ENCODE results near the gene PEF1.
A peak's percentile ranks its signal among the peaks of the same experiment; 100 is the strongest.

Gene PEF1

GRCh38 chr1:31643976-31644559 is 608 bp downstream of the PEF1 start:
- in situ Hi-C loops (cut with MboI; ENCODE audit: low sequenced_read_pairs), result no loop called here
- Histone ChIP-seq H3K4me1 (peaks cover 16% of the 10 kb centered on the region), H3K27me3 (ENCODE audit: low read depth) (no peaks in the 10 kb centered on the region), H3K9me3 (no peaks in the 10 kb centered on the region), H3K36me3 (replicated peaks) (peaks cover 4% of the 10 kb centered on the region), H3K4me3 (peak overlapping the region; percentile 95)
- no peak for DNase-seq (ENCODE audit: low spot score in 2 of 2)

- Histone ChIP-seq H3K4me3 (no peak overlapping the region), H3K9me3 (no peaks in the 10 kb centered on the region), H3K4me1 (peaks cover 16% of the 10 kb centered on the region), H3K36me3 (replicated peaks) (peaks cover 4% of the 10 kb centered on the region), H3K27me3 (ENCODE audit: low read depth) (no peaks in the 10 kb centered on the region)
- in situ Hi-C loops (cut with MboI; ENCODE audit: low sequenced_read_pairs), result no loop called here
- no peak for DNase-seq (ENCODE audit: low spot score in 2 of 2)
Observed at GRCh38 chr1:31642897-31643296, 1.8 kb downstream of the PEF1 start.

GRCh38 chr1:31642366-31642765 is 2.3 kb downstream of the PEF1 start:
- H3K9me3 ChIP-seq, result no peaks in the 10 kb centered on the region
- H3K4me1 ChIP-seq, result peaks cover 16% of the 10 kb centered on the region
- in situ Hi-C loops (cut with MboI; ENCODE audit: low sequenced_read_pairs), result no loop called here
- no peaks in the 10 kb centered on the region for H3K27me3 ChIP-seq (ENCODE audit: low read depth)
- H3K36me3 ChIP-seq (replicated peaks), result peaks cover 4% of the 10 kb centered on the region
- no peak for DNase-seq (ENCODE audit: low spot score in 2 of 2)
- H3K4me3 ChIP-seq, result no peak overlapping the region

GRCh38 chr1:31640964-31641363 is 3.7 kb downstream of the PEF1 start:
- H3K4me1 ChIP-seq, result peaks cover 16% of the 10 kb centered on the region
- in situ Hi-C loops (cut with MboI; ENCODE audit: low sequenced_read_pairs), result no loop called here
- no peak overlapping the region for H3K4me3 ChIP-seq
- H3K9me3 ChIP-seq, result no peaks in the 10 kb centered on the region
- no peaks in the 10 kb centered on the region for H3K27me3 ChIP-seq (ENCODE audit: low read depth)
- no peak for DNase-seq (ENCODE audit: low spot score in 2 of 2)
- H3K36me3 ChIP-seq (replicated peaks), result peaks cover 4% of the 10 kb centered on the region

DNA sequence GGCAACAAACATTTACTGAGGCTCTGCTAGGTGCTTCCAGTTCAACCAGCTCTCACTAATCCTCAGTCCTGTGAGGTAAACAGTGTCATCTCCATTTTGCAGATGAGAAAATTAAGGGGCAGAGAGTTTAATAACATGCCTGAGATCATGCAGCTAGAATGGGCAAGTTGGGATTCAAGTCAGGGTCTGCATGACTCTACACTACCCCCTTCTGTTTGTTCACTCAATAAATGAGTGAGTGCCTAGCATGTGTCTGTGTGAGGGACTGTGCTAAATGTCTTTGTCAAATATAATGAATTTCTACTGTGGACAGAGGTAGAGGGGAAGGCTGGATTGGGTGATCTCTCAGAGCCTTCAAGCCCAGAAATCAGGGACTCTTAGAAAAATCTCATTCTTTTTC is 4.5 kb downstream of the PEF1 start:
- DNase-seq (ENCODE audit: low spot score in 2 of 2), result no peak
- in situ Hi-C loops (cut with MboI; ENCODE audit: low sequenced_read_pairs), result no loop called here
- H3K36me3 ChIP-seq (replicated peaks), result peaks cover 4% of the 10 kb centered on the region
- H3K4me1 ChIP-seq, result peaks cover 12% of the 10 kb centered on the region
- H3K27me3 ChIP-seq (ENCODE audit: low read depth), result no peaks in the 10 kb centered on the region
- H3K4me3 ChIP-seq, result no peak overlapping the region
- no peaks in the 10 kb centered on the region for H3K9me3 ChIP-seq

GRCh38 chr1:31639543-31639942 is 5.1 kb downstream of the PEF1 start:
- H3K36me3 ChIP-seq (replicated peaks), result peaks cover 4% of the 10 kb centered on the region
- H3K4me1 ChIP-seq, result peaks cover 12% of the 10 kb centered on the region
- in situ Hi-C loops (cut with MboI; ENCODE audit: low sequenced_read_pairs), result no loop called here
- H3K9me3 ChIP-seq, result no peaks in the 10 kb centered on the region
- no peak for DNase-seq (ENCODE audit: low spot score in 2 of 2)
- no peaks in the 10 kb centered on the region for H3K27me3 ChIP-seq (ENCODE audit: low read depth)
- H3K4me3 ChIP-seq, result no peak overlapping the region

GRCh38 chr1:31637915-31638673 is 6.6 kb downstream of the PEF1 start:
- H3K4me3 ChIP-seq, result no peak overlapping the region
- in situ Hi-C loops (cut with MboI; ENCODE audit: low sequenced_read_pairs), result no loop called here

GRCh38 chr1:31633117-31633516 is 11.6 kb downstream of the PEF1 start:
- Histone ChIP-seq H3K4me1 (no peaks in the 10 kb centered on the region), H3K27me3 (ENCODE audit: low read depth) (no peaks in the 10 kb centered on the region), H3K4me3 (no peak overlapping the region), H3K36me3 (replicated peaks) (peaks cover 43% of the 10 kb centered on the region), H3K9me3 (no peaks in the 10 kb centered on the region)
- peak in 1 of 2 experiments; percentile 68 for DNase-seq (ENCODE audit: low spot score in 2 of 2)
- in situ Hi-C loops (cut with MboI; ENCODE audit: low sequenced_read_pairs), result no loop called here

More at GRCh38 chr1:31637915-31638673, 6.6 kb downstream of the PEF1 start:
- H3K4me1 ChIP-seq, result peaks cover 3% of the 10 kb centered on the region; the same call in 1 of the 2 replicates
- H3K27me3 ChIP-seq (ENCODE audit: low read depth), result no peaks in the 10 kb centered on the region
- no peak for DNase-seq (ENCODE audit: low spot score in 2 of 2)
- H3K9me3 ChIP-seq, result no peaks in the 10 kb centered on the region
- H3K36me3 ChIP-seq (replicated peaks), result peaks cover 8% of the 10 kb centered on the region

DNA sequence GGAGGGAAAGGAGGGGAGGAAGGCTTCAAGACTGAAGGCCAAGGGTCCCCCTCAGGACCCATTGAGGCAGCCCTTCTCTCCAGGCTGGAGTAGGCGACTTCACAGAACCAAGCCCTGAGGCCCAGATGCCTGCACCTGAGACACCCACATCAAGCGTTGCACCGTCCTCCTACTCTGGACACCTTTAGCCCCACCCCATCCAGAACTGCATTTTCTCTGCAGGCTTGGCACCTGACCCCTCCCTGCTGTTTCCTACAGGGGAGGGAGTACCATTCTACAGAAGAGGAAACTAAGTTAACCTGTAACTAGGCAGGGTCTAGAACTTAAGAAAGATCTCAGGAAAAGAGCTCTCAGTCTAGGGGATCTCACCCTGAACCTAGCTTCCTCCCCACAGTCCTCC is 12.0 kb downstream of the PEF1 start:
- no peak overlapping the region for H3K4me3 ChIP-seq
- H3K27me3 ChIP-seq (ENCODE audit: low read depth), result no peaks in the 10 kb centered on the region
- peaks cover 43% of the 10 kb centered on the region for H3K36me3 ChIP-seq (replicated peaks)
- no peaks in the 10 kb centered on the region for H3K4me1 ChIP-seq
- no peaks in the 10 kb centered on the region for H3K9me3 ChIP-seq
- DNase-seq (ENCODE audit: low spot score in 2 of 2), result no peak
- in situ Hi-C loops (cut with MboI; ENCODE audit: low sequenced_read_pairs), result no loop called here

GRCh38 chr1:31628931-31629556 is 15.6 kb downstream of the PEF1 start:
- in situ Hi-C loops (cut with MboI; ENCODE audit: low sequenced_read_pairs), result no loop called here
- H3K9me3 ChIP-seq, result no peaks in the 10 kb centered on the region
- H3K4me1 ChIP-seq, result no peaks in the 10 kb centered on the region
- H3K36me3 ChIP-seq (replicated peaks), result peaks cover 43% of the 10 kb centered on the region
- H3K4me3 ChIP-seq, result no peak overlapping the region
- no peaks in the 10 kb centered on the region for H3K27me3 ChIP-seq (ENCODE audit: low read depth)
- no peak for DNase-seq (ENCODE audit: low spot score in 2 of 2)

DNA sequence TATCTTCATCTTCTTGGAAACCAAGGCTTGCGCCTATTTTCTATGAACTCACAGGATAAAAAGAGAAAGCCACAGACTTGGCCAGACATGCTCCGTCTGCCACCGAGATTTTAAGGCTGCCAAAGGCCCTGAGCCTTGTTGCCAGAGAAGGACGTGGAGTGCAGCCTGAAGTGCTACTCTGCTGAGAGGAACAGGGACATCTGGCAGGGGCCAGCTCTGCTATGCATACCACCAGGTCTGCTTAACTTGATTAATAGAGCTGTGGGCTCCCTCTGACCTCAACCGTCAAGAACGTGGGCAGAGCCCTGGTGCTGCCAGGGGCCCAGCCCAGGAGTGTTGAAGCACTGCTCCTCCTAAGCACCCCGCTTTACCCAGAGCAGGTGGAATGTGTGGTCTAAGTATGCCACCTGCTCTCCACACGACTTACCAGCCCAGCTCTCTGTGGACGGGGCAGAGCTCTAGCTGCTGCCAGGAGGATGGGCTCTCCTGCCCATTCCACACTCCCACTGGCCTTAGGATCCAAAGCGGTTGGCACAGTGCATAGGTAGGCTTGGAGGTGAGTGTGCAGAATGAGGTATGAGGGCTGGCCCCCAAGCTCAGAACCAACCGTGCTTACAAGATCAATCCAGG is 16.6 kb downstream of the PEF1 start:
- Histone ChIP-seq H3K4me1 (no peaks in the 10 kb centered on the region), H3K4me3 (no peak overlapping the region), H3K27me3 (ENCODE audit: low read depth) (no peaks in the 10 kb centered on the region), H3K9me3 (no peaks in the 10 kb centered on the region), H3K36me3 (replicated peaks) (peaks cover 38% of the 10 kb centered on the region)
- no peak for DNase-seq (ENCODE audit: low spot score in 2 of 2)
- in situ Hi-C loops (cut with MboI; ENCODE audit: low sequenced_read_pairs), result no loop called here

GRCh38 chr1:31627301-31627929 is 17.3 kb downstream of the PEF1 start:
- Histone ChIP-seq H3K9me3 (no peaks in the 10 kb centered on the region), H3K36me3 (replicated peaks) (peaks cover 34% of the 10 kb centered on the region), H3K4me3 (no peak overlapping the region), H3K4me1 (no peaks in the 10 kb centered on the region), H3K27me3 (ENCODE audit: low read depth) (no peaks in the 10 kb centered on the region)
- no peak for DNase-seq (ENCODE audit: low spot score in 2 of 2)
- in situ Hi-C loops (cut with MboI; ENCODE audit: low sequenced_read_pairs), result no loop called here

GRCh38 chr1:31626223-31627207 is 18.2 kb downstream of the PEF1 start:
- H3K4me3 ChIP-seq, result no peak overlapping the region
- H3K36me3 ChIP-seq (replicated peaks), result peaks cover 28% of the 10 kb centered on the region
- no peaks in the 10 kb centered on the region for H3K9me3 ChIP-seq
- in situ Hi-C loops (cut with MboI; ENCODE audit: low sequenced_read_pairs), result no loop called here
- H3K27me3 ChIP-seq (ENCODE audit: low read depth), result no peaks in the 10 kb centered on the region
- DNase-seq (ENCODE audit: low spot score in 2 of 2), result no peak
- H3K4me1 ChIP-seq, result no peaks in the 10 kb centered on the region
